Measurements from ENCODE around the gene SMIM38. TPM values are rescaled to one million over a fixed set of nuclear protein-coding genes. Genes with fewer than 3 reads are reported as not detected.
"Not testable (repeated sequence)": the region's sequence is repeated elsewhere in the genome, so short reads cannot be mapped to it uniquely, and the experiment has no call there.

The SMIM38 gene
- total and polyA plus RNA-seq, 9 donors, result 0.11 to 0.98 (median 0.27) TPM

- Histone ChIP-seq H3K4me3 (ENCODE audit: low read length) (no peak overlapping the region), H3K27me3 (ENCODE audit: control insufficient read depth, insufficient read depth, low read length) (no peaks in the 10 kb centered on the region), H3K9me3 (replicated peaks; ENCODE audit: control insufficient read depth, low read depth, low read length) (peaks cover 15% of the 10 kb centered on the region), H3K27ac (ENCODE audit: low read length) (peak overlapping the region; percentile 62), H3K4me1 (ENCODE audit: control insufficient read depth, insufficient read depth, low read length) (peaks cover 32% of the 10 kb centered on the region), H3K36me3 (ENCODE audit: control insufficient read depth, insufficient read depth, low read length) (no peaks in the 10 kb centered on the region)
- WGBS (ENCODE audit: insufficient coverage), result 30% methylated on average over 5 of the region's 9 CpGs
- no peak for DNase-seq
Observed at GRCh38 chr11:69130654-69131053, 25.1 kb upstream of the SMIM38 start.

DNA sequence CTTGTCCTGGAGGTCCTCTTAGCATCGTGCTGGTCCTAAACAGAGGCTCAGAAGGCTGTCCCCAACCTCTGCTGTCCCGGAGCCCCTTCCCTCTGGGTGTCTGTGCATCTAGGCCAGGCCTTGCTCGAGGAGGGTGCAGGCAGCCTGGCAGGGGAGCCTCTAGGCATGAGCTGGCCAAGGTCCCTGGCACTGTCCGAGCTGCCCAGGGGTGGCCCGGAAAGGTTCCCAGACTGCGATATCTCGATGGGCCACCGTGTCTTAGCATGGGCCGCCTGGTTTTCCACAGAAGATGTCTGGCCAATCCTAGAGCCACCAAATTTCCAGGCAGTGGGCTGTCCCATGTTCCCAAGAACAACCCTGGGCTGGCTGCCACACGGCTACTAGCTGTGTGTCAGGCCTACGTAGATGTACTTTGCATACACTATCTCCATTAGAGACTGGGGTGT lies 24.6 kb upstream of the SMIM38 start:
- H3K4me1 ChIP-seq (ENCODE audit: control insufficient read depth, insufficient read depth, low read length), result peaks cover 28% of the 10 kb centered on the region
- H3K9me3 ChIP-seq (replicated peaks; ENCODE audit: control insufficient read depth, low read depth, low read length), result peaks cover 15% of the 10 kb centered on the region
- peak; percentile 71 for DNase-seq
- H3K27ac ChIP-seq (ENCODE audit: low read length), result peak overlapping the region; percentile 62
- H3K36me3 ChIP-seq (ENCODE audit: control insufficient read depth, insufficient read depth, low read length), result no peaks in the 10 kb centered on the region
- no peaks in the 10 kb centered on the region for H3K27me3 ChIP-seq (ENCODE audit: control insufficient read depth, insufficient read depth, low read length)
- 54% methylated on average over 8 of the region's 11 CpGs for WGBS (ENCODE audit: insufficient coverage)
- H3K4me3 ChIP-seq (ENCODE audit: low read length), result no peak overlapping the region

DNA sequence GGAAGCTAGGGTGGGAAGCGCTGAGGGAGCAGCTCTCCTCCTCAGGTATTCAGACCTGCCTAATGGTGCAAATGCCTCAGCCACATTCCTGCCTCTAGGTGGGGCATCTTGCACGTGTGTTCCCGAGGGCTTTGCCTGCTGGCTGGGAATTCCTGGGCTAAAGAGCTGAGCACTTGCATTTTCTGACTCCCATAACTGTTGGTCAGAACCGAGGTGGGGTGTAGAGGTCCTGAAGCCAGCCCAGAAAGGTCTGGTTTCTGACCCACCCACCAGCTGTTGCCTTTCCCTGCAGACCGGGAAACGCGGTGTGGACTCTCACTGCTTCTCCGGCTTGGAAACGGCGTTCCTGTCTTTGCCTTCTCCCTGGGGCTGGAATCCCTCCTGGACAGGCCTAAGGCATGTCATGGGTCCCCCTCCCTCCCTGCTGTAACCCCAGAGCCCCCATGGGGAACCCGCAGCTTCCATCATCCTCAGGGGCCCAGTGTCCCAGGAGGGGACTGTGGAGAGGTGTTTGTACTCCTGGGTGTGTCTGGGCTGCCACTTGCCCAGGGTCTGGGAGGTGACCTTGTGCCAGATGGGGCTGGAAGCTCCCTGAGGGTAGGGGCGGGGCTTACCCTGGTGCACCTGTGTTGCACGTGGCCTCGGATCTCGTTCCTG lies 24.0 kb upstream of the SMIM38 start:
- Histone ChIP-seq H3K27ac (ENCODE audit: low read length) (peak overlapping the region; percentile 62), H3K4me1 (ENCODE audit: control insufficient read depth, insufficient read depth, low read length) (peaks cover 21% of the 10 kb centered on the region), H3K4me3 (ENCODE audit: low read length) (no peak overlapping the region), H3K27me3 (ENCODE audit: control insufficient read depth, insufficient read depth, low read length) (no peaks in the 10 kb centered on the region), H3K36me3 (ENCODE audit: control insufficient read depth, insufficient read depth, low read length) (no peaks in the 10 kb centered on the region), H3K9me3 (replicated peaks; ENCODE audit: control insufficient read depth, low read depth, low read length) (peaks cover 15% of the 10 kb centered on the region)
- 21% methylated on average over 13 of the region's 15 CpGs for WGBS (ENCODE audit: insufficient coverage)
- peak; percentile 82 for DNase-seq

DNA sequence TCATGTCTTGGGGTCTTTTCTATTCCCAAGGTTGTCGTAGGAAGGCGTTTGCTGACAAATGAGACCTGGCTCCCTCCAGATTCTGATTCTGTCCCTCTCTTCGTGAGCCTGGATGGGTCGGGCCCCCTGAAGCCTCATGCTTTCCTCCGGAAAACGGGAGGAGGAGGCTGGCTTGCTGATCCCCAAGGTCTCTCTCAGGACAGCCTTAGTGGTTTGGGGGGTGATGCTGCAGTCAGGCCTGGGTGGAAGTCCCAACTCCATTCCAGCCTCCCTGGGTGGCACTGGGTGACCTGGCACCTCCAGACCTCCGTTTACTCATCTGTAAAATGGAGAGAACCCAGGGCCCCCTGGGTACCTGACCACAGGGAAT lies 23.4 kb upstream of the SMIM38 start:
- no peak for DNase-seq
- H3K27ac ChIP-seq (ENCODE audit: low read length), result peak overlapping the region; percentile 62
- no peaks in the 10 kb centered on the region for H3K27me3 ChIP-seq (ENCODE audit: control insufficient read depth, insufficient read depth, low read length)
- H3K36me3 ChIP-seq (ENCODE audit: control insufficient read depth, insufficient read depth, low read length), result no peaks in the 10 kb centered on the region
- peaks cover 18% of the 10 kb centered on the region for H3K4me1 ChIP-seq (ENCODE audit: control insufficient read depth, insufficient read depth, low read length)
- H3K4me3 ChIP-seq (ENCODE audit: low read length), result no peak overlapping the region
- 59% methylated on average over 6 of the region's 7 CpGs for WGBS (ENCODE audit: insufficient coverage)
- peaks cover 15% of the 10 kb centered on the region for H3K9me3 ChIP-seq (replicated peaks; ENCODE audit: control insufficient read depth, low read depth, low read length)

DNA sequence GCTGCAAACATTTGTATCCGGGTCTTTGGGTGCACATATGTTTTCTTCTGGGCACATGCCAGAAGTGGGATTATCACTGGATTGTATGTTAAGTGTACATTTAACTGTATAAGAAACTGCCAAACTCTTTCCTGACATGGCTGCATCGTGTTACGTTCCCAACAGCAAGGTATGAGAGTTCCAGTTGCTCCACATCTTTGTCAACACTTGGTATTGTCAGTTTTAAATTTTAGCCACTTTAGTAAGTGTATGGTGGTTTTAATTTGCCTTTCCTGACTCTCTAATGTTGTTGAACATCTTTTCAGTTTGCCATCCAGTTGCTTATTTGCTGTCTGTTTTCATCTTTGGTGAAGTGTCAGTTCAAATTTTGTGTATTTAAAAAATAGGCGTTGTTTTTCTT lies 22.5 kb upstream of the SMIM38 start:
- Histone ChIP-seq H3K9me3 (replicated peaks; ENCODE audit: control insufficient read depth, low read depth, low read length) (peaks cover 10% of the 10 kb centered on the region), H3K4me3 (ENCODE audit: low read length) (no peak overlapping the region), H3K27me3 (ENCODE audit: control insufficient read depth, insufficient read depth, low read length) (no peaks in the 10 kb centered on the region), H3K27ac (ENCODE audit: low read length) (no peak overlapping the region), H3K36me3 (ENCODE audit: control insufficient read depth, insufficient read depth, low read length) (no peaks in the 10 kb centered on the region), H3K4me1 (ENCODE audit: control insufficient read depth, insufficient read depth, low read length) (peaks cover 17% of the 10 kb centered on the region)
- WGBS (ENCODE audit: insufficient coverage), result no CpG with 5 or more reads among the region's 4 CpGs
- DNase-seq, result no peak

- H3K9me3 ChIP-seq (replicated peaks; ENCODE audit: control insufficient read depth, low read depth, low read length); H3K27me3 ChIP-seq (ENCODE audit: control insufficient read depth, insufficient read depth, low read length); H3K36me3 ChIP-seq (ENCODE audit: control insufficient read depth, insufficient read depth, low read length); H3K27ac ChIP-seq (ENCODE audit: low read length); H3K4me3 ChIP-seq (ENCODE audit: low read length); DNase-seq: not testable (repeated sequence)
- H3K4me1 ChIP-seq (ENCODE audit: control insufficient read depth, insufficient read depth, low read length), result peaks cover 17% of the 10 kb centered on the region
- no CpG with 5 or more reads among the region's 2 CpGs for WGBS (ENCODE audit: insufficient coverage)
Observed at GRCh38 chr11:69134182-69134581, 21.6 kb upstream of the SMIM38 start.

DNA sequence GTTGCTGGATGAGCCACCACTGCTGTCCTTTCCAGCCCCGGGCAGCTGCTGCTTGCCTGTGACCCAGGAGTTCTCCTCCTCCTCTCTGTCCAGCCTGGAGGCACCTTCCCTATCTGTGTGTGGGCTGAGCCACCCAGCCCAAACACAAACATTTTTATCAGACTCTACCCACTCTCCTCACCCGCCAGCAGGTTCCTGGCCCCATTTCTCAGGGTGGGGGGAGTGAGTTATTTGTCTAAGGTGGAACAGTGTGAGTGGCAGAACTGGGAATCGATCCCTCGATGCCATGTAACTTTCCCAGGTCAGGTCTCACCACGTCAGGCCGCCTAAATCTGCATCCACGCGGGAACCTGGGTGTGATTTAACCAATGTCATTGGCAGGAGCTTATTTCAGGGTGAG lies 20.8 kb upstream of the SMIM38 start:
- peaks cover 8% of the 10 kb centered on the region for H3K9me3 ChIP-seq (replicated peaks; ENCODE audit: control insufficient read depth, low read depth, low read length)
- H3K36me3 ChIP-seq (ENCODE audit: control insufficient read depth, insufficient read depth, low read length), result no peaks in the 10 kb centered on the region

DNA sequence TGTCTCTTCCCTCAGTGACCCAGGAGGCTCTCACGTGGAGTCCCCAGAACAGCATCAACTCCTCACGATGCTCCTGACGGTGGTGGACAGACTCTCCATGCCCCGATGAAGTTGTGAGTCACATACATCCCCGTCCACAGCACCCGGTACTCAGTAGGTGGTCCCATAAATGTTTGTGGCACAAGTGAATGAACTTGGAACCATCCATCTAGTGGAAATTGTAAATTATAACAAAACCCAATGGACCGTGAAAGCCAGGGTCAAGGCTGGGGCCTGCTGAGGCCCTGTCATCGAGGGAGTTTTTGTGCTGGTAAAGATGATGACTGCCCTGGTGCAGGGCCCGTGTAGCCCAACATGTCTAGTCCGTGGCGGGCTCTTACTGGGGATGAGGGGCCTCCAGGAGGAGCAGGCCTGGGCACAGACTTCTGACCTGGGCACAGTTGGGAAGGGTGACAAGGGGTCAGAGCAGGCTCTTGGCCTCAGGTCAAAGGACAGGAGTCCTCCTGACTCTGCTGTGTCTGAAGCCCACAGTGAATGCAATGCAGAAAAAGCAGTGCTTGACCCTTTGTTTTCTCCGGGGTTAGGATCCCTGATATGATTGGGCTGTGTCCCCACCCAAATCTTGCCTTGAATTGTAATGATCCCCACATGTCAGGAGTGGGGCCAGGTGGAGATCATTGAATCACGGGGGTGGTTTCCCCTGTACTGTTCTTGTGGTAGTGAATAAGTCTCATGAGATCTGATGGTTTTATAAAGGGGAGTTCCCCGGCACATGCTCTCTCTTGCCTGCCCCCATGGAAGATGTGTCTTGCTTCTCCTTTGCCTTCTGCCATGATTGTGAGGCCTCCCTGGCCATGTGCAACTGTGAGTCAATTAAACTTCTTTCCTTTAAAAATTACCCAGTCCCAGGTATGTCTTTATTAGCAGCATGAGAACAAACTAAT lies 20.0 kb upstream of the SMIM38 start:
- Histone ChIP-seq H3K27ac (ENCODE audit: low read length) (no peak overlapping the region), H3K27me3 (ENCODE audit: control insufficient read depth, insufficient read depth, low read length) (no peaks in the 10 kb centered on the region), H3K9me3 (replicated peaks; ENCODE audit: control insufficient read depth, low read depth, low read length) (peaks cover 8% of the 10 kb centered on the region), H3K4me1 (ENCODE audit: control insufficient read depth, insufficient read depth, low read length) (peaks cover 17% of the 10 kb centered on the region), H3K4me3 (ENCODE audit: low read length) (no peak overlapping the region), H3K36me3 (ENCODE audit: control insufficient read depth, insufficient read depth, low read length) (no peaks in the 10 kb centered on the region)
- 89% methylated on average over 11 of the region's 14 CpGs for WGBS (ENCODE audit: insufficient coverage)
- no peak for DNase-seq

More for the DNA sequence above, 20.8 kb upstream of the SMIM38 start:
- Histone ChIP-seq H3K27me3 (ENCODE audit: control insufficient read depth, insufficient read depth, low read length) (no peaks in the 10 kb centered on the region), H3K4me1 (ENCODE audit: control insufficient read depth, insufficient read depth, low read length) (peaks cover 17% of the 10 kb centered on the region), H3K27ac (ENCODE audit: low read length) (no peak overlapping the region), H3K4me3 (ENCODE audit: low read length) (no peak overlapping the region)
- no peak for DNase-seq
- 98% methylated on average over 5 of the region's 8 CpGs for WGBS (ENCODE audit: insufficient coverage)

GRCh38 chr11:69136471-69136870 lies 19.3 kb upstream of the SMIM38 start:
- no peak overlapping the region for H3K27ac ChIP-seq (ENCODE audit: low read length)
- no peaks in the 10 kb centered on the region for H3K36me3 ChIP-seq (ENCODE audit: control insufficient read depth, insufficient read depth, low read length)
- H3K27me3 ChIP-seq (ENCODE audit: control insufficient read depth, insufficient read depth, low read length), result no peaks in the 10 kb centered on the region
- H3K4me1 ChIP-seq (ENCODE audit: control insufficient read depth, insufficient read depth, low read length), result peaks cover 10% of the 10 kb centered on the region
- no peak for DNase-seq
- H3K4me3 ChIP-seq (ENCODE audit: low read length), result no peak overlapping the region
- 96% methylated on average over 8 of the region's 9 CpGs for WGBS (ENCODE audit: insufficient coverage)
- peaks cover 8% of the 10 kb centered on the region for H3K9me3 ChIP-seq (replicated peaks; ENCODE audit: control insufficient read depth, low read depth, low read length)

- DNase-seq, result no peak
- Histone ChIP-seq H3K4me1 (ENCODE audit: control insufficient read depth, insufficient read depth, low read length) (peaks cover 2% of the 10 kb centered on the region), H3K4me3 (ENCODE audit: low read length) (no peak overlapping the region), H3K27me3 (ENCODE audit: control insufficient read depth, insufficient read depth, low read length) (no peaks in the 10 kb centered on the region), H3K9me3 (replicated peaks; ENCODE audit: control insufficient read depth, low read depth, low read length) (peaks cover 8% of the 10 kb centered on the region), H3K27ac (ENCODE audit: low read length) (no peak overlapping the region), H3K36me3 (ENCODE audit: control insufficient read depth, insufficient read depth, low read length) (no peaks in the 10 kb centered on the region)
- 85% methylated on average over 8 of the region's 8 CpGs for WGBS (ENCODE audit: insufficient coverage)
Observed at GRCh38 chr11:69137151-69137844, 18.4 kb upstream of the SMIM38 start.
